Astrocyte (in vitro differentiated cells and primary cell): ENCODE results near the gene SPO11. TPM values are rescaled to one million over a fixed set of nuclear protein-coding genes. Genes with fewer than 3 reads are reported as not detected.

Experiments
- DNase-seq: peaks from one replicate; pipeline ENCODE4 v3.0.0-alpha.2; 2010; ENCODE audit warnings: low read depth
- FAIRE-seq: peaks from 2 replicates; lab custom pipeline; 2011; peaks lifted over from hg19 to GRCh38; lab: Jason Lieb, UNC
- H2AFZ ChIP-seq: 2 replicates; pipeline ENCODE4 v1.6.0; 2012; ENCODE audit warnings: low read depth, low read length, inconsistent platforms
- H3K27ac ChIP-seq: 2 replicates; pipeline ENCODE4 v1.5.1; 2011; ENCODE audit warnings: low read depth, low read length, inconsistent platforms
- H3K27me3 ChIP-seq: 2 replicates; pipeline ENCODE4 v1.6.0; 2011; ENCODE audit warnings: low read length, inconsistent platforms; ENCODE audit not compliant: insufficient read depth
- H3K36me3 ChIP-seq: 2 replicates; pipeline ENCODE4 v1.5.1; 2011; ENCODE audit warnings: low read length, inconsistent platforms; ENCODE audit not compliant: insufficient read depth
- H3K4me1 ChIP-seq: 2 replicates; pipeline ENCODE4 v1.5.1; 2011; ENCODE audit warnings: low read length, inconsistent platforms; ENCODE audit not compliant: insufficient read depth
- H3K4me2 ChIP-seq: 2 replicates; pipeline ENCODE4 v1.6.0; 2012; ENCODE audit warnings: low read length, inconsistent platforms
- H3K4me3 ChIP-seq: 2 replicates; pipeline ENCODE4 v1.5.1; 2011; ENCODE audit warnings: low read depth, mild to moderate bottlenecking, low read length, inconsistent platforms; ENCODE audit not compliant: insufficient read depth
- H3K79me2 ChIP-seq: 2 replicates; pipeline ENCODE4 v1.6.0; 2012; ENCODE audit warnings: mild to moderate bottlenecking, low read length, inconsistent platforms; ENCODE audit not compliant: insufficient read depth
- H3K9ac ChIP-seq: 2 replicates; pipeline ENCODE4 v1.6.0; 2012; ENCODE audit warnings: mild to moderate bottlenecking, low read length, inconsistent platforms
- H3K9me3 ChIP-seq: 2 replicates; pipeline ENCODE4 v1.5.1; 2012; ENCODE audit warnings: low read depth, mild to moderate bottlenecking, low read length, inconsistent platforms; ENCODE audit not compliant: insufficient read depth
- H4K20me1 ChIP-seq: 2 replicates; pipeline ENCODE4 v1.6.0; 2012; ENCODE audit warnings: low read length, inconsistent platforms; ENCODE audit not compliant: insufficient read depth
- H3K27ac Mint-ChIP-seq: one replicate; pipeline ENCODE4 v1.8.0; 2021; ENCODE audit warnings: mild to moderate bottlenecking, mixed read lengths; ENCODE audit not compliant: unreplicated experiment
- H3K27me3 Mint-ChIP-seq: one replicate; pipeline ENCODE4 v1.8.0; 2021; ENCODE audit warnings: low read depth, mixed read lengths; ENCODE audit not compliant: unreplicated experiment
- H3K36me3 Mint-ChIP-seq: one replicate; pipeline ENCODE4 v1.8.0; 2021; ENCODE audit warnings: low read depth, mixed read lengths; ENCODE audit not compliant: unreplicated experiment
- H3K4me1 Mint-ChIP-seq: one replicate; pipeline ENCODE4 v1.8.0; 2021; ENCODE audit warnings: low read depth, mixed read lengths; ENCODE audit not compliant: unreplicated experiment
- H3K4me3 Mint-ChIP-seq: one replicate; pipeline ENCODE4 v1.8.0; 2021; ENCODE audit warnings: mild to moderate bottlenecking, moderate library complexity, mixed read lengths; ENCODE audit not compliant: unreplicated experiment
- H3K9me3 Mint-ChIP-seq: one replicate; pipeline ENCODE4 v1.8.0; 2021; ENCODE audit warnings: mild to moderate bottlenecking, mixed read lengths; ENCODE audit not compliant: unreplicated experiment
- EZH2 ChIP-seq: IDR thresholded peaks from 2 replicates; pipeline ENCODE4 v1.6.1; 2012; ENCODE audit warnings: mild to moderate bottlenecking, low read length, inconsistent platforms; ENCODE audit not compliant: insufficient read depth
- total RNA-seq: library from RNA; stranded (reverse); gene quantifications from 2 replicates; pipeline ENCODE4 v1.2.1, GENCODE V29; 2021
- TF ChIP-seq, protein P1 (sequence below): IDR thresholded peaks from 2 replicates; pipeline ENCODE4 v1.5.1; 2011; ENCODE audit warnings: low read depth, mild to moderate bottlenecking, inconsistent platforms, low read length, moderate library complexity; ENCODE audit not compliant: insufficient read depth

The SPO11 gene
- total RNA-seq, 1 donor from 2014 or later = not detected

DNA sequence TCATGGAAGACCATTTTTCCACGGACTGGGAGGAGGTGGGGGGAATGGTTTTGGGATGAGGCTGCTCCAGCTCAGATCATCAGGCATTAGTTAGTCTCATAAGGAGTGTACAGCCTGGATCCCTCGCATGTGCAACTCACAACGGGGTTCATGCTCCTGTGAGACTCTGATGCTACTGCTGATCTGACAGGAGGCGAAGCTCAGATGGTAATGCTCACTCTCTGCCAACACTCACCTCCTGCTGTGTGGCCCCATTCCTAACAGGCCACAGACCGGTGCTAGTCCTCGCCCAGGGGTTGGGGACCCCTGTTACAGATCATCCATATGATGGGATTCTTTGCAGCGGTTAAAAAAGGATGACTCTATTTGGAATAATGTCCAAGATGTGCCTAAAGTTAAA lies 35.6 kb upstream of the SPO11 start:
- H3K36me3 ChIP-seq = no peaks in the 10 kb centered on the region
- FAIRE-seq (no peak), DNase-seq (no peak)
- Mint-ChIP-seq H3K36me3 (no peaks in the 10 kb centered on the region), H3K4me3 (no peak overlapping the region), H3K4me1 (peaks cover 16% of the 10 kb centered on the region), H3K27ac (no peak overlapping the region), H3K27me3 (peaks cover 15% of the 10 kb centered on the region), H3K9me3 (no peaks in the 10 kb centered on the region)
- H3K27ac ChIP-seq = no peak overlapping the region
- no peak overlapping the region for H3K9ac ChIP-seq
- peaks cover 19% of the 10 kb centered on the region for H3K27me3 ChIP-seq
- H2AFZ ChIP-seq = no peak overlapping the region
- TF ChIP-seq, protein P1, sequence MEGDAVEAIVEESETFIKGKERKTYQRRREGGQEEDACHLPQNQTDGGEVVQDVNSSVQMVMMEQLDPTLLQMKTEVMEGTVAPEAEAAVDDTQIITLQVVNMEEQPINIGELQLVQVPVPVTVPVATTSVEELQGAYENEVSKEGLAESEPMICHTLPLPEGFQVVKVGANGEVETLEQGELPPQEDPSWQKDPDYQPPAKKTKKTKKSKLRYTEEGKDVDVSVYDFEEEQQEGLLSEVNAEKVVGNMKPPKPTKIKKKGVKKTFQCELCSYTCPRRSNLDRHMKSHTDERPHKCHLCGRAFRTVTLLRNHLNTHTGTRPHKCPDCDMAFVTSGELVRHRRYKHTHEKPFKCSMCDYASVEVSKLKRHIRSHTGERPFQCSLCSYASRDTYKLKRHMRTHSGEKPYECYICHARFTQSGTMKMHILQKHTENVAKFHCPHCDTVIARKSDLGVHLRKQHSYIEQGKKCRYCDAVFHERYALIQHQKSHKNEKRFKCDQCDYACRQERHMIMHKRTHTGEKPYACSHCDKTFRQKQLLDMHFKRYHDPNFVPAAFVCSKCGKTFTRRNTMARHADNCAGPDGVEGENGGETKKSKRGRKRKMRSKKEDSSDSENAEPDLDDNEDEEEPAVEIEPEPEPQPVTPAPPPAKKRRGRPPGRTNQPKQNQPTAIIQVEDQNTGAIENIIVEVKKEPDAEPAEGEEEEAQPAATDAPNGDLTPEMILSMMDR = no peak
- TF ChIP-seq EZH2 = no peak
- no peaks in the 10 kb centered on the region for H3K9me3 ChIP-seq
- no peaks in the 10 kb centered on the region for H3K79me2 ChIP-seq
- no peaks in the 10 kb centered on the region for H4K20me1 ChIP-seq
- H3K4me2 ChIP-seq = no peak overlapping the region
- no peak overlapping the region for H3K4me3 ChIP-seq
- no peaks in the 10 kb centered on the region for H3K4me1 ChIP-seq

DNA sequence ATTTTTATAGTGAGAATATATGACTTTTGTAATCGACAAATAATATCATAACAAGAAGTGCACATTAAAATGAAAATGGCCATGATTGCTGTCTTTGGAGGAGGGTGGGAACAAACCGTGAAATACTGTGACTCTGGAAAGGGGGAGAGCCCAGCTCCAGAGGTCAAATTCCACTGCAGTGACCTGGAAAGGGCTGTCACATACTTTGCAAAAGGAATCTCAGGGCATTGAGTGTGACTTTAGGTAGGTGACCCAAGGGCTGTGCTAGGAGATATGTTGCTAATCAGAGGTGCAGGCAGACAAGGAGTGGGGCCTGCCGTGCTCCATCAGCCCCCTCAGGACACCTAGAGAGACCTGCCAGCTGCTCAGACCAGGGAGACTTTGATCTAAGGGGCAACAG lies 35.1 kb upstream of the SPO11 start:
- Mint-ChIP-seq H3K36me3 (no peaks in the 10 kb centered on the region), H3K27ac (no peak overlapping the region), H3K4me1 (peaks cover 16% of the 10 kb centered on the region), H3K27me3 (peaks cover 15% of the 10 kb centered on the region), H3K4me3 (no peak overlapping the region), H3K9me3 (no peaks in the 10 kb centered on the region)
- H3K9ac ChIP-seq = no peak overlapping the region
- H3K4me2 ChIP-seq = no peak overlapping the region
- H3K27me3 ChIP-seq = peaks cover 13% of the 10 kb centered on the region
- no peak for TF ChIP-seq EZH2
- TF ChIP-seq, protein P1 = no peak
- no peaks in the 10 kb centered on the region for H3K9me3 ChIP-seq
- H2AFZ ChIP-seq = no peak overlapping the region
- DNase-seq = no peak
- no peaks in the 10 kb centered on the region for H3K36me3 ChIP-seq
- no peak overlapping the region for H3K27ac ChIP-seq
- no peaks in the 10 kb centered on the region for H3K4me1 ChIP-seq
- H4K20me1 ChIP-seq = no peaks in the 10 kb centered on the region
- no peak overlapping the region for H3K4me3 ChIP-seq
- no peak for FAIRE-seq
- no peaks in the 10 kb centered on the region for H3K79me2 ChIP-seq

DNA sequence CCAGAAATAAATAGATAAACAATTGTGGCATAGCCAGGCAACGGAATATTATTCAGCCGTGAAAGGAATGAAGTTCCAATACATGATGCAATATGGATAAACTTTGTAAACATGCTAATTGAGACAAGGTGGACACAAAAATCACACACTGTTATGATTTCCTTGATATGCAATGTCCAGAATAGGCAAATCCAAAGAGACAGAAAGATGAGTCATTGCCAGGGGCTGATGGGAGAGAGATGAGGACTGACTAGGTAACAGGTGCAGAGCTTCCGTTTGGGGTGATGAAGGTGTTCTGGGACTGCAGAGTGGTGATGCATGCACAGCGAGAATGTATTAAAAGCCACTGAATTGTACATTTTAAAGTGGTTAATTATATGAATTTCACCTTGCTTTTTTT lies 31.1 kb upstream of the SPO11 start:
- Histone ChIP-seq H3K27me3 (peaks cover 3% of the 10 kb centered on the region), H3K36me3 (no peaks in the 10 kb centered on the region), H3K4me2 (no peak overlapping the region), H3K79me2 (no peaks in the 10 kb centered on the region), H2AFZ (no peak overlapping the region), H3K9me3 (no peaks in the 10 kb centered on the region), H3K4me1 (no peaks in the 10 kb centered on the region), H4K20me1 (no peaks in the 10 kb centered on the region), H3K4me3 (no peak overlapping the region), H3K9ac (no peak overlapping the region), H3K27ac (no peak overlapping the region)
- H3K4me1 Mint-ChIP-seq = peaks cover 8% of the 10 kb centered on the region
- H3K9me3 Mint-ChIP-seq = peaks cover 8% of the 10 kb centered on the region
- no peak overlapping the region for H3K4me3 Mint-ChIP-seq
- FAIRE-seq = no peak
- peaks cover 17% of the 10 kb centered on the region for H3K27me3 Mint-ChIP-seq
- no peak for DNase-seq
- H3K27ac Mint-ChIP-seq = no peak overlapping the region
- no peaks in the 10 kb centered on the region for H3K36me3 Mint-ChIP-seq
- TF ChIP-seq EZH2 = no peak
- TF ChIP-seq, protein P1 = no peak
